Measurements from ENCODE around the gene MRTFB. TPM values are rescaled to one million over a fixed set of nuclear protein-coding genes. Genes with fewer than 3 reads are reported as not detected.

The MRTFB gene
- total RNA-seq, 1 experiment from 2014 or later = 7.7 TPM

DNA sequence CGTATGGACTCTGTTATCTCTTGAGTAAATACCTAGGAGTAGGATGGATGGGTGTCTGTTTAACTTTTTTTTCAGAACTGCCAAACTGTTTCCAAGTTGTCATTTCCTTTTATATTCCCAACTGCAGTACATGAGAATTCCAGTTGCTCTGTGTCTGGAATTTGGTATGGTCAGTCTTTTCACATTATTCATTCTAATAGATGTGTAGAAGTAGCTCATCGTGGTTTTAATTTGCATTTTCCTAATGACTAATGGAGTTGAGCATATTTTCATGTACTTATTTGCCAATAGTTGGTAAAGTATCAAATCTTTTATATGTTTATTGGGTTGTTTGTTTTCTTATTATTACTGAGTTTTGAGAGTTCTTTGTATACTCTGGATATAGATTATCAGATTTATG, 27.0 kb downstream of the MRTFB start:
- no peak for DNase-seq (ENCODE audit: low read depth)
- in situ Hi-C loops (cut with HindIII; ENCODE audit: low pct_unique_long_range_greater_than_20kb, low sequenced_read_pairs) = no loop called here

- no peak for DNase-seq (ENCODE audit: low read depth)
- in situ Hi-C loops (cut with HindIII; ENCODE audit: low pct_unique_long_range_greater_than_20kb, low sequenced_read_pairs) = no loop called here
Observed at GRCh38 chr16:14100825-14101224, 29.7 kb downstream of the MRTFB start.

DNA sequence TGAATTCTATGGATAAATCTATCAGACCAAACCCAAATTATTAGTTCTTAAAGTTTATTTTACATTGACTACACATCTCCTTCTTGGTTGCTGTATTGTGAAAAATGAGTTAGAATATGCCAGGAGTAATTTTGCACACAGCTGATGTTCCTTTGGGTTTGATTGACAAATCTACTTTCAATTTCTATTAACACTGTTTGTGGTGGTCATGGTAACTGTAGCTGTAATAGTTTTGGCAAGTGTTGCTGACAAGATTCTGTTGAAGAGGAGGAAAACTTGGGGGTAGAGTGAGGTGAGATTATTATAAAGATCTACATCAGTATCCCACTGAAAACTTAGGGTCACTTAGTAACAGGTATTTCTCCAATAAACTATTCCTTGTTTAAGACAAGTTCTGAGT, 30.3 kb downstream of the MRTFB start:
- DNase-seq (ENCODE audit: low read depth) = no peak
- in situ Hi-C loops (cut with HindIII; ENCODE audit: low pct_unique_long_range_greater_than_20kb, low sequenced_read_pairs) = no loop called here

DNA sequence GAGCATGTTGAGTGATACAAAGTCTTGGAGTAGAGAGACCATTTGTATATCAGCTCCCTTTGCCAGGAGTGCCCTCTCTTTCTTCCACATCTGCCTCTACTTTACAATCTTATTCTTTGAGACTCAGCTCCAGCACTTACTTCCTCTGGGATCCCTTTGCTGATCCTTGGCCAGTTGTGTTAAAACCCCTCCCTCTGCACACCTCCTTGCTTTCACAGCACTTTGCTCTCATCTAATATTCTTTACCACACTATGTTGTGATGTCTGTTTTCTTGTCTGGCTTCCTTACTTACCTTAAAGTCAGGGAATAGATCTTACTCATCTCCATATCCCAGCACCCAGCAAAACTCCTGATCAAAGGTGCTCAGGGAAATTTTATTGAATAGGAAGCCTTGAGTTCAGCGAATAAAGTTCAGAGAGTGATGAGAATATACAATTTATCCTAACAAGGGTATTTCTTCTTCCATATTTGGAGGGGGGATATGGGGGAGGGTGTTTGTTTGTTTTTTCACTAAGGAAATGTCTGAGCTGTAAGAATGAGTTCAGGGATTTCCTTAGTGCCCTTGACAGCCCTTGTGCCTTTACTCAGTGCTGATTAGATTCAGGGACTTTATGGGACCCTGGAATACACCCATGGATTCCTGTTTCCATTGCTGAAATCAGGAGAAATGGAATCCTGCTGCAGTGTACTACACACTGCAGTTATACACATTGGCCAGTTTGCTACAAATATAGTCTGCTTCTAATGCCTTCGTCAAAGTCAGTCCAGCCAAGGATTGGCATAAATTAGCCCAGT, 32.0 kb downstream of the MRTFB start:
- in situ Hi-C loops (cut with HindIII; ENCODE audit: low pct_unique_long_range_greater_than_20kb, low sequenced_read_pairs) = no loop called here

DNA sequence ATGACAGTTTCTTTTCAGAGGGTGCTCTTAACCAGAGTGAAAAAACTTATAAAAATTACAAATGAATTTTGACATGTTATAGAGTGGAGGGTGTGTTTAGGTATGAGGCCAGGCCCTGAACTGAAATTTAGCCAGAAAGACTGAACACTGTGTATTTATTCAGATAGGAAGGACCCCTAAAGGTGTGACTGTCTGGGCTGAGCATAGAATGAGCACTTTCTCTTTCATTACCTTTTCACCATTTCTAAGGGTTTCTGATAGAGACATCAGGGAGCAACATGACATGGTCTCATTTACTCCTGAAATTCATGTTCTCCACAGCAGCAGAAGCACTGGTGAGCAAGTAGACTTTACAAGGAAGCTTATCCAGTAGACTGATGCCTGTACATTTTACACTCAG, 32.9 kb downstream of the MRTFB start:
- in situ Hi-C loops (cut with HindIII; ENCODE audit: low pct_unique_long_range_greater_than_20kb, low sequenced_read_pairs) = no loop called here
- DNase-seq (ENCODE audit: low read depth) = no peak

More for the DNA sequence above, 32.0 kb downstream of the MRTFB start:
- DNase-seq (ENCODE audit: low read depth) = no peak

- no peak for DNase-seq (ENCODE audit: low read depth)
- in situ Hi-C loops (cut with HindIII; ENCODE audit: low pct_unique_long_range_greater_than_20kb, low sequenced_read_pairs) = no loop called here
Observed at GRCh38 chr16:14105760-14106375, 34.7 kb downstream of the MRTFB start.

GRCh38 chr16:14106457-14106856, 35.3 kb downstream of the MRTFB start:
- DNase-seq (ENCODE audit: low read depth) = no peak
- in situ Hi-C loops (cut with HindIII; ENCODE audit: low pct_unique_long_range_greater_than_20kb, low sequenced_read_pairs) = no loop called here

GRCh38 chr16:14106961-14107360, 35.8 kb downstream of the MRTFB start:
- in situ Hi-C loops (cut with HindIII; ENCODE audit: low pct_unique_long_range_greater_than_20kb, low sequenced_read_pairs) = no loop called here
- DNase-seq (ENCODE audit: low read depth) = no peak

DNA sequence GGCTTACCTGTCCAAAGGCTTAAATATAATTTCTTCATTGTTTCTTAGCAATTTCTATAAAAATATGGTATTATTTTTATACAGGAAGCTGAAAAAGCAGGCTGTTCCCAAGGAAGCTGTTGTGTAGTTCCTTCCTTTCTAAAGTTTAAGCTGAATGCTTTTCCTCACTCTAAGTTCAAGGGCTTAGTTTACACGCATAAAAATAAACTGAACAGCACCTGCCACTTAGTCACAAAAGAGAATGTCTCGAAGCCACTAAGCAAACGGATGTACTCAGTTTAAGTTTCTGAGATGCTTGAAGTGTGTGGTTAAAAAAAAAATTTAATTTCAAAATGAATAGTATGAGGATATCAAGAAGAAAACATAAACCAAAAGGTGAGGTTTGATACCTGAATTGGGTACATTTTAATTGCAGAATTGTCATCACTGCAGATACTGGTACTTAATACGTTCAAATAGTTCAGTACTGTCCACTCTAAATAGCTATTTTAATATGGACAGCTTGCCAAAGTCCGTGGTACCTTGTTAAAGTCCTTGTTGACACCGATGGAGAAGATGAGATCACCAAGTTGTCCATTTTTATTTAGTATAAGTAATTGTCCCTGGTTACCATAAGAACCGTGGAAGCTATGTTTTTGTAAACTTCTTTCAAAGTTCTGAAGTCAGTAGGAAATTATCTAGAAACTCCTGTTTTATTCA, 38.1 kb downstream of the MRTFB start:
- in situ Hi-C loops (cut with HindIII; ENCODE audit: low pct_unique_long_range_greater_than_20kb, low sequenced_read_pairs) = no loop called here
- no peak for DNase-seq (ENCODE audit: low read depth)

DNA sequence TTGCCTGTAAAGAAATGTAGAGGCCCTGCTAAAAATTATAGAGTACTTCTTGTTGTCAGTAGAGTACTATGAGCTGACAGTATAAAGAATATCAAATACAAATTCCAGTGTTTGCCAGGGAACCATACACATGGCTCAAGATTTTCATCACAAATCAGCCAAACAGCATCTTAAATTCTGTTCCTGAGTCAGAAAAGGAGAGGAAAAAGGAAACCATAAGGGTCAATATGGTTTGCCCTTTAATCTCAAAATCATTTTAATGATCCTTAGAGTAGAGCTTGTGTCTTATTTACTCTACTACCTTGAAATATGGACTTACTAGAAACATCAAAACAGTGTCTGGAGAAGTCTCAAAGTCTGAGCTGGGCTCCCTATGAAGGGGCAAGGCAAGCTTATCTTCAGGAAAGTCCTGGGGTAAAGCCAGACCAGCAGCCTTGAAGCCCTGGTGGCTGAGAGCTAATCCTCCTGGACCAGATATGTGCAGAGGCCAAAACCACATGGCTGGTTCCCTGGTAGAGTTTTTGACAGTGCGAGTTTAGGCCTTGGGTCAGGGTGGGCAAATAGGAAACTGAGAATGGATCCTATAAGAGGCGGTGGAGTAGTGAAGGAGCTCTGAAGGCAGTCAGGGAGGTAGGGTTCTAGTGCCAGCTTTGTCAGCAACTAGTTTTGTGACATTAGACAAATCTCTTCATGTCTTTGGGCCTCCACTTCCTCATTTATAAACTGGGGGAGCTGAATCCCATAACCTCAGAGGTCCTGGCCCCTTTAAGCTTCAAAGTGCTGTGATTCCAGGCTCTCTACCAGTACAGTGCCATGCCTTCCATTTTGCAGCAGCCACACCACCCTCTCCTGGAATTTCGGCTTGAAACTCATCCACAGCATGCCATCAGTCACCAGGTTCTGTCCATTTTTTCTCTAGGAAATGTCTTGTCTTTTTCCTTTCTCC, 38.9 kb downstream of the MRTFB start:
- in situ Hi-C loops (cut with HindIII; ENCODE audit: low pct_unique_long_range_greater_than_20kb, low sequenced_read_pairs) = no loop called here
- DNase-seq (ENCODE audit: low read depth) = no peak

DNA sequence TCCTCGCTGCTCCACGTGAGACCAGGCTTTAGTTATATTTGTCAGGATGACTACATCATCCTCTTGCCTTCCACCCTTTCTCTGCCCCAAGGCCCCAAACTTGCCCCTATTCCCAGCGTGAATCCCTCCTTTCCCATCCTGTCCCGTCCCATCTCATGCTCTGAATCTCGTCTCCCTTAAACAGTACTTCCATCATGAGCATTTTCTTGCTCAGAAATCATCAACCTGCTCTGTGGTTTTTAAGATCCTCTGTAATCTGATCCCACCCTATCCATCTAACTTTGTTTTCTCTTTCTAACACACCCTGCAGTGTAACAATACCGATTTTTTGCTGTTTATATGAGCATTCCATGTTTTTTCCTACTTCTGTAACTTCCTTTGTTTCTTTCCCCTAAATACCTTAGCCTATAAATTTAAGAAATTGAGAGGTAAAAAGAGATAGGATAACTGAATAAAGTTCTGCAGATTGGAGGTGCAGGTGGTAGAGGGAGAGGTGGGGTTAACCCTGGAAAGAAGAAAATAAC, 39.7 kb downstream of the MRTFB start:
- DNase-seq (ENCODE audit: low read depth) = no peak
- in situ Hi-C loops (cut with HindIII; ENCODE audit: low pct_unique_long_range_greater_than_20kb, low sequenced_read_pairs) = no loop called here

GRCh38 chr16:14111713-14112538, 40.8 kb downstream of the MRTFB start:
- in situ Hi-C loops (cut with HindIII; ENCODE audit: low pct_unique_long_range_greater_than_20kb, low sequenced_read_pairs) = no loop called here

DNA sequence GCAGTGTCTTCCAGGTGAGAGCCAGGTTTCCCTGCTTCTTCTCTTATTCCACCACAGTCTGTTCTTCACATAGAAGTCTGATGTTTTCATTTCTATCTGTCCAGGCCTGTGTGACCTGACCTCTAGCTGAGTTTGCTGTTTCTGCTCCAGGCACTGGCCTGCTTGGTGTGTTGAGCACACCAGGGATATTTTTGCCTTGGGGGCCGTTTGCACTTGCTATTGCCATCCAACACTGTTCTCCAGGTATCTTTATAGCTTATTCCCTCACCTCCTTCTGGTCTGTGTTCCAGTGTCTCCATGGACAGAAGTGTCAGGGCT, 41.4 kb downstream of the MRTFB start:
- in situ Hi-C loops (cut with HindIII; ENCODE audit: low pct_unique_long_range_greater_than_20kb, low sequenced_read_pairs) = no loop called here
- no peak for DNase-seq (ENCODE audit: low read depth)

More at GRCh38 chr16:14111713-14112538, 40.8 kb downstream of the MRTFB start:
- DNase-seq (ENCODE audit: low read depth) = no peak

- no peak for DNase-seq (ENCODE audit: low read depth)
- in situ Hi-C loops (cut with HindIII; ENCODE audit: low pct_unique_long_range_greater_than_20kb, low sequenced_read_pairs) = no loop called here
Observed at GRCh38 chr16:14113344-14113743, 42.2 kb downstream of the MRTFB start.

- in situ Hi-C loops (cut with HindIII; ENCODE audit: low pct_unique_long_range_greater_than_20kb, low sequenced_read_pairs) = no loop called here
- no peak for DNase-seq (ENCODE audit: low read depth)
Observed at GRCh38 chr16:14117051-14117450, 45.9 kb downstream of the MRTFB start.

DNA sequence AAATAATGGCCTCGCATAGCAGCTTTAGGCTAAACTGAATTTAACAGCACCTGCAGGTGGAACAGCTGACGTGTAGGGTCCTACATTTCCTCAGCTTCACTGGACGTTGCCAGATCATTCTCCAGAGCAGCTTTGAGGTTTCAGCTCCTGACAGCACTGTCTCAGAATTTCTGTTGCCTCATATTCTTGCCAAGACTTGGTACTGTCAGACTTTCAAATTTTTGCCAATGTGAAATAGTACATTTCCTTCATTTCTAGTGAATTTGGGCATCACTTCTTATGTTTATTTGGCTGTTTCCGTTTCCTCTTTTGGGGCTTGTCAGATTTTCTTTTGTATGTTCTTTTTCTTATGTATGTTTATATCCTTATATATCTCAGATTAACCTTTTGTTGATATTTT, 48.7 kb downstream of the MRTFB start:
- in situ Hi-C loops (cut with HindIII; ENCODE audit: low pct_unique_long_range_greater_than_20kb, low sequenced_read_pairs) = no loop called here
- DNase-seq (ENCODE audit: low read depth) = no peak

DNA sequence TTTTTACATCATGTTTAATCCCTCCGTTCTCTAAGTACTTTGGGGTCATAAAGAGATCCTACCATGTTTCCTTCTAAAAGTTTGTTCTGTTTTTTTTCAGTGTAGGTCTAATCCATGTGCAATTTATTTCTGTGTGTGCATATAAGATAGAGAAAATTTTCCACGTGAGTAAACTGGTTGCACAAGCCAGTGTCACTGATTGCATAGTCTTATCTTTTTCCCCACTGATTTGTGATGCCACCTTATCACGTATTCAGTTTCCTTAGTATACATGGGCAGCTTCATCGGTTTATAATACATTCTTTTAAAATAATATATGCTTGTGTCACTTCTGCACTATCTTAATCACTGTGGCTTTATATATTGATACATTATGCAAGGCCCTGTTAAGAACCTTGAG, 49.2 kb downstream of the MRTFB start:
- DNase-seq (ENCODE audit: low read depth) = no peak
- in situ Hi-C loops (cut with HindIII; ENCODE audit: low pct_unique_long_range_greater_than_20kb, low sequenced_read_pairs) = no loop called here

All from Caki2 (cell line).